ENCODE results near the gene DNAJB11.

GRCh38 chr3:186582541-186582940 is 12.0 kb downstream of the DNAJB11 start:
- TF ChIP-seq, protein P1, sequence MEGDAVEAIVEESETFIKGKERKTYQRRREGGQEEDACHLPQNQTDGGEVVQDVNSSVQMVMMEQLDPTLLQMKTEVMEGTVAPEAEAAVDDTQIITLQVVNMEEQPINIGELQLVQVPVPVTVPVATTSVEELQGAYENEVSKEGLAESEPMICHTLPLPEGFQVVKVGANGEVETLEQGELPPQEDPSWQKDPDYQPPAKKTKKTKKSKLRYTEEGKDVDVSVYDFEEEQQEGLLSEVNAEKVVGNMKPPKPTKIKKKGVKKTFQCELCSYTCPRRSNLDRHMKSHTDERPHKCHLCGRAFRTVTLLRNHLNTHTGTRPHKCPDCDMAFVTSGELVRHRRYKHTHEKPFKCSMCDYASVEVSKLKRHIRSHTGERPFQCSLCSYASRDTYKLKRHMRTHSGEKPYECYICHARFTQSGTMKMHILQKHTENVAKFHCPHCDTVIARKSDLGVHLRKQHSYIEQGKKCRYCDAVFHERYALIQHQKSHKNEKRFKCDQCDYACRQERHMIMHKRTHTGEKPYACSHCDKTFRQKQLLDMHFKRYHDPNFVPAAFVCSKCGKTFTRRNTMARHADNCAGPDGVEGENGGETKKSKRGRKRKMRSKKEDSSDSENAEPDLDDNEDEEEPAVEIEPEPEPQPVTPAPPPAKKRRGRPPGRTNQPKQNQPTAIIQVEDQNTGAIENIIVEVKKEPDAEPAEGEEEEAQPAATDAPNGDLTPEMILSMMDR (IDR thresholded peaks at IDR 0.05; ENCODE audit: insufficient read depth, low read length, poor library complexity, severe bottlenecking), result no peak
- no peak for TF ChIP-seq EZH2phosphoT487 (conservative IDR thresholded peaks at IDR 0.05; ENCODE audit: low read length)

Measured in SU-DHL-6 (cell line).